HepG2 (cell line): ENCODE measurements around the gene CASP3. TPM values are rescaled to one million over a fixed set of nuclear protein-coding genes. Genes with fewer than 3 reads are reported as not detected.

Experiments used
- ATAC-seq: fragments of 200-7000 bp; cut with Tn5 transposase; 3 replicates; pipeline ENCODE4 v1.9.1; 2020; ENCODE audit warnings: mild to moderate bottlenecking, moderate library complexity
- BruUV-seq: library from RNA; stranded (reverse); fragments of 400-500 nt; replicated peaks from 2 replicates; lab custom pipeline; 2021; lab: Mats Ljungman, UMichigan
- CTCF ChIA-PET: fragments of 300-600 bp; formaldehyde crosslinking; extraction: SDS; loops from one replicate; lab custom pipeline; 2021; ENCODE audit warnings: low total read pairs, inconsistent platforms, low intra/inter-chr PET ratio; lab: Yijun Ruan, JAX
- POLR2A ChIA-PET: fragments of 350-600 bp; sonication (Branson Sonifier 250); formaldehyde crosslinking; loops from one replicate; lab custom pipeline; 2020; ENCODE audit warnings: antibody characterized with exemption, inconsistent platforms; lab: Yijun Ruan, JAX
- DNase-seq: peaks from one replicate; pipeline ENCODE4 v3.0.0-alpha.2; 2015; ENCODE audit warnings: low spot score
- FAIRE-seq: peaks from 3 replicates; lab custom pipeline; 2011; peaks lifted over from hg19 to GRCh38; lab: Jason Lieb, UNC
- H2AFZ ChIP-seq: one replicate; pipeline ENCODE4 v1.6.1; 2011; ENCODE audit warnings: low read length, inconsistent platforms
- H3K27ac ChIP-seq: fragments of 300-600 bp; 3 replicates; pipeline ENCODE4 v1.8.0; 2011; ENCODE audit warnings: mixed run types, mild to moderate bottlenecking, mixed read lengths, low read length, inconsistent platforms; ENCODE audit not compliant: insufficient read depth; ENCODE audit errors: extremely low read length
- H3K27me3 ChIP-seq, 2 experiments: fragments of 200-600 bp in 1 of 2; 2 replicates in 1 of 2; 3 replicates in 1 of 2; pipeline versions ENCODE4 v1.6.0 to v1.8.0; 2011; ENCODE audit warnings: low read length in 2 of 2, mild to moderate bottlenecking in 2 of 2, moderate library complexity in 2 of 2, inconsistent platforms in 1 of 2; ENCODE audit not compliant: insufficient read depth in 2 of 2, control insufficient read depth in 1 of 2
- H3K36me3 ChIP-seq, 2 experiments: fragments of 200-600 bp in 1 of 2; replicated peaks in 1 of 2; 2 replicates in 1 of 2; 3 replicates in 1 of 2; pipeline versions ENCODE4 v1.5.1 to v1.8.0; 2011; ENCODE audit warnings: low read length in 2 of 2, inconsistent platforms in 1 of 2; ENCODE audit not compliant: insufficient read depth in 2 of 2, control insufficient read depth in 1 of 2
- H3K4me1 ChIP-seq: 2 replicates; pipeline ENCODE4 v1.5.1; 2012; ENCODE audit warnings: low read length, inconsistent platforms; ENCODE audit not compliant: insufficient read depth
- H3K4me2 ChIP-seq: 2 replicates; pipeline ENCODE4 v1.6.0; 2011; ENCODE audit warnings: low read depth, low read length, inconsistent platforms
- H3K4me3 ChIP-seq, 3 experiments: fragments of 200-600 bp in 1 of 3; sonication (generic), shearing (Covaris generic) in 1 of 3; replicated peaks in 1 of 3; 2 replicates each; pipeline ENCODE4 v1.5.1; 2011 to 2016; ENCODE audit warnings: low read length in 3 of 3, inconsistent platforms in 2 of 3, low read depth in 2 of 3, mild to moderate bottlenecking in 2 of 3, control low read depth in 1 of 3, mixed read lengths in 1 of 3; ENCODE audit not compliant: insufficient read depth in 1 of 3
- H3K79me2 ChIP-seq: one replicate; pipeline ENCODE4 v1.6.1; 2011; ENCODE audit warnings: low read length, inconsistent platforms; ENCODE audit not compliant: insufficient read depth
- H3K9ac ChIP-seq: 2 replicates; pipeline ENCODE4 v1.6.0; 2011; ENCODE audit warnings: mild to moderate bottlenecking, low read depth, low read length, inconsistent platforms; ENCODE audit not compliant: insufficient read depth
- H3K9me3 ChIP-seq: 2 replicates; pipeline ENCODE4 v1.5.1; 2012; ENCODE audit warnings: mild to moderate bottlenecking, low read length
- H4K20me1 ChIP-seq: 2 replicates; pipeline ENCODE4 v1.6.0; 2011; ENCODE audit warnings: inconsistent platforms, mild to moderate bottlenecking, low read length, moderate library complexity; ENCODE audit not compliant: insufficient read depth
- GABPB1 ChIP-seq: IDR thresholded peaks from 2 replicates; pipeline ENCODE4 v1.6.1; 2016; ENCODE audit warnings: mild to moderate bottlenecking, missing genetic modification reagents, moderate library complexity, missing compliant biosample characterization
- MIER3 ChIP-seq: IDR thresholded peaks from 2 replicates; pipeline ENCODE4 v1.6.1; 2016; ENCODE audit warnings: missing compliant biosample characterization, borderline replicate concordance
- NFYC ChIP-seq: IDR thresholded peaks from 2 replicates; pipeline ENCODE4 v1.6.1; 2016; ENCODE audit warnings: missing genetic modification reagents, missing compliant biosample characterization
- RFX3 ChIP-seq: IDR thresholded peaks from 2 replicates; pipeline ENCODE4 v1.6.1; 2016; ENCODE audit warnings: missing biosample characterization, missing genetic modification reagents
- TOPORS ChIP-seq: sonication (generic); formaldehyde crosslinking; IDR thresholded peaks from 2 replicates; pipeline ENCODE4 v1.8.0; 2023; ENCODE audit warnings: mild to moderate bottlenecking, missing genetic modification reagents
- ZNF24 ChIP-seq: fragments of 450-650 bp; IDR thresholded peaks from 2 replicates; pipeline ENCODE4 v1.6.1; 2017; ENCODE audit warnings: antibody characterized with exemption, mild to moderate bottlenecking
- WGBS: methylation state at CpG from one replicate; pipeline ENCODE4 v1.1.6; 2017; ENCODE audit warnings: low lambda C conversion rate; 5-methylcytosine and 5-hydroxymethylcytosine counted together
- in situ Hi-C: cut with HindIII; loops from 2 replicates; pipeline ENCODE4 v1.10.0; 2017; ENCODE audit warnings: low pct_unique_long_range_greater_than_20kb; ENCODE audit not compliant: extremely low pct_ligation_motif_present
- intact Hi-C: fragments of 100-400 bp; cut with micrococcal nuclease; formaldehyde crosslinking; loops from one replicate; pipeline ENCODE4 v1.10.0; 2022; ENCODE audit not compliant: unreplicated experiment
- polyA plus RNA-seq, 8 experiments: library from polyadenylated mRNA; depleted of rRNA in 3 of 8; stranded (reverse) in 7 of 8; unstranded in 1 of 8; fragments of >200 nt; fragmentation: Illumina TruSeq in 4 of 8; extraction: Trizol in 4 of 8; gene quantifications; 2 replicates each; pipeline versions ENCODE4 v1.2.1 to v1.2.3, GENCODE V29; 2011 to 2016; ENCODE audit warnings: low read depth in 4 of 8, missing spikeins in 1 of 8, mixed read lengths in 1 of 8; ENCODE audit not compliant: insufficient read depth in 1 of 8
- total RNA-seq, 5 experiments: library from RNA; depleted of rRNA; stranded (reverse); fragments of >200 nt; fragmentation: Illumina TruSeq; extraction: Trizol; gene quantifications; 2 replicates each; pipeline ENCODE4 v1.2.3, GENCODE V29; 2016; ENCODE audit warnings: low read depth in 1 of 5
- TF ChIP-seq, protein P1 (sequence below): sonication (generic); formaldehyde crosslinking; IDR thresholded peaks from 2 replicates; pipeline ENCODE4 v1.4.0; 2020; ENCODE audit warnings: missing genetic modification reagents, borderline replicate concordance
- TF ChIP-seq, protein P2 (sequence below): sonication (generic); formaldehyde crosslinking; IDR thresholded peaks from 2 replicates; pipeline ENCODE4 v1.4.0; 2020; ENCODE audit warnings: missing genetic modification reagents
- TF ChIP-seq, protein P3 (sequence below), 2 experiments: sonication (generic) in 1 of 2; formaldehyde crosslinking in 1 of 2; IDR thresholded peaks; 2 replicates each; pipeline versions ENCODE4 v1.4.0 to v1.6.1; 2018 to 2020; ENCODE audit warnings: missing genetic modification reagents in 2 of 2, borderline replicate concordance in 1 of 2, low read depth in 1 of 2, mild to moderate bottlenecking in 1 of 2, missing biosample characterization in 1 of 2
- TF ChIP-seq, protein P4 (sequence below): sonication (generic); formaldehyde crosslinking; IDR thresholded peaks from 2 replicates; pipeline ENCODE4 v1.8.0; 2022; ENCODE audit warnings: missing genetic modification reagents, mild to moderate bottlenecking, moderate library complexity, borderline replicate concordance

The CASP3 gene
- total and polyA plus RNA-seq, 2 of the 13 experiments (the other 11 are each of a cell fraction or from before 2014, with no cell fraction given): 26.0 to 77.8 TPM

DNA sequence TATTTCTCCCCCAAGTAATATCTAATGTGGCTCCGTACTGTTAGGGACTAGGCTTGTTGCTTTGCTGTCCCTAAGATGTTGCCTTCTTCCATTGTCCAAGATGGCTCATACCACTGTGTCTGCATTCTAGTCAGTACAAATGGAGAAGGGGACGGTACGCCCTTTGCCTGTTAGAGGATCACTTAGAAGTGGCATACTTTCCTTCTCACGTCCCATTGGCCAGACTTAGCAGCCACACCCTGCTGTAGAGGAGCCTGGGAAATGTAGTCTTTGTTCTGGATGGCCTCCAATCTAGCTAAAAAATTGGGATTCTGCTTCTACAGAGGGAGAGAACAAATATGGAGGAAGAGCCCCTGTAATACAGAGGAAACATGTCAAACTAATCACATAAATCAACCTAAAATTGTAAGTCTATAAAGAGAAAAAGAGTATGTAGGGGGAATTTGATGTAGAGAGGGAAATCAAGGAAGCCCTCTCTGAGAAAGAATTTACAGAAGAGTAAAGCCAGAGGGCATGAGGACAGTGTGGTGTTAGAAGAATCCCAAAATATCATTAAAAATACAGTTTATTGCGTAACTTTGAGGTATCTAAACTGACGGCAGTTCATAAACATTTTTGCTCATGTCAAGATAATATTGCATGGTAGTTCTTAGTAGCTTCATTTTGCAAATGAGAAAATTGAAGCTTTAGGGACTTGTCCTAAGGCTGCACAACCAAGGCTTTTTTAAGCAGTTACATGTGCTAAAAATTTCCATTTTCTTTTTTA is 15.4 kb upstream of the CASP3 start (continued):
- peak; percentile 44; the same call in 1 of the 2 replicates for TF ChIP-seq NFYC (CRISPR knock-in tag)
- TF ChIP-seq RFX3 (CRISPR knock-in tag): no peak
- TF ChIP-seq, protein P1, sequence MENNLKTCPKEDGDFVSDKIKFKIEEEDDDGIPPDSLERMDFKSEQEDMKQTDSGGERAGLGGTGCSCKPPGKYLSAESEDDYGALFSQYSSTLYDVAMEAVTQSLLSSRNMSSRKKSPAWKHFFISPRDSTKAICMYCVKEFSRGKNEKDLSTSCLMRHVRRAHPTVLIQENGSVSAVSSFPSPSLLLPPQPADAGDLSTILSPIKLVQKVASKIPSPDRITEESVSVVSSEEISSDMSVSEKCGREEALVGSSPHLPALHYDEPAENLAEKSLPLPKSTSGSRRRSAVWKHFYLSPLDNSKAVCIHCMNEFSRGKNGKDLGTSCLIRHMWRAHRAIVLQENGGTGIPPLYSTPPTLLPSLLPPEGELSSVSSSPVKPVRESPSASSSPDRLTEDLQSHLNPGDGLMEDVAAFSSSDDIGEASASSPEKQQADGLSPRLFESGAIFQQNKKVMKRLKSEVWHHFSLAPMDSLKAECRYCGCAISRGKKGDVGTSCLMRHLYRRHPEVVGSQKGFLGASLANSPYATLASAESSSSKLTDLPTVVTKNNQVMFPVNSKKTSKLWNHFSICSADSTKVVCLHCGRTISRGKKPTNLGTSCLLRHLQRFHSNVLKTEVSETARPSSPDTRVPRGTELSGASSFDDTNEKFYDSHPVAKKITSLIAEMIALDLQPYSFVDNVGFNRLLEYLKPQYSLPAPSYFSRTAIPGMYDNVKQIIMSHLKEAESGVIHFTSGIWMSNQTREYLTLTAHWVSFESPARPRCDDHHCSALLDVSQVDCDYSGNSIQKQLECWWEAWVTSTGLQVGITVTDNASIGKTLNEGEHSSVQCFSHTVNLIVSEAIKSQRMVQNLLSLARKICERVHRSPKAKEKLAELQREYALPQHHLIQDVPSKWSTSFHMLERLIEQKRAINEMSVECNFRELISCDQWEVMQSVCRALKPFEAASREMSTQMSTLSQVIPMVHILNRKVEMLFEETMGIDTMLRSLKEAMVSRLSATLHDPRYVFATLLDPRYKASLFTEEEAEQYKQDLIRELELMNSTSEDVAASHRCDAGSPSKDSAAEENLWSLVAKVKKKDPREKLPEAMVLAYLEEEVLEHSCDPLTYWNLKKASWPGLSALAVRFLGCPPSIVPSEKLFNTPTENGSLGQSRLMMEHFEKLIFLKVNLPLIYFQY (CRISPR knock-in tag): no peak
- no peak for TF ChIP-seq GABPB1 (CRISPR knock-in tag)
- TF ChIP-seq, protein P2, sequence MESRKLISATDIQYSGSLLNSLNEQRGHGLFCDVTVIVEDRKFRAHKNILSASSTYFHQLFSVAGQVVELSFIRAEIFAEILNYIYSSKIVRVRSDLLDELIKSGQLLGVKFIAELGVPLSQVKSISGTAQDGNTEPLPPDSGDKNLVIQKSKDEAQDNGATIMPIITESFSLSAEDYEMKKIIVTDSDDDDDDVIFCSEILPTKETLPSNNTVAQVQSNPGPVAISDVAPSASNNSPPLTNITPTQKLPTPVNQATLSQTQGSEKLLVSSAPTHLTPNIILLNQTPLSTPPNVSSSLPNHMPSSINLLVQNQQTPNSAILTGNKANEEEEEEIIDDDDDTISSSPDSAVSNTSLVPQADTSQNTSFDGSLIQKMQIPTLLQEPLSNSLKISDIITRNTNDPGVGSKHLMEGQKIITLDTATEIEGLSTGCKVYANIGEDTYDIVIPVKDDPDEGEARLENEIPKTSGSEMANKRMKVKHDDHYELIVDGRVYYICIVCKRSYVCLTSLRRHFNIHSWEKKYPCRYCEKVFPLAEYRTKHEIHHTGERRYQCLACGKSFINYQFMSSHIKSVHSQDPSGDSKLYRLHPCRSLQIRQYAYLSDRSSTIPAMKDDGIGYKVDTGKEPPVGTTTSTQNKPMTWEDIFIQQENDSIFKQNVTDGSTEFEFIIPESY (CRISPR knock-in tag): no peak

DNA sequence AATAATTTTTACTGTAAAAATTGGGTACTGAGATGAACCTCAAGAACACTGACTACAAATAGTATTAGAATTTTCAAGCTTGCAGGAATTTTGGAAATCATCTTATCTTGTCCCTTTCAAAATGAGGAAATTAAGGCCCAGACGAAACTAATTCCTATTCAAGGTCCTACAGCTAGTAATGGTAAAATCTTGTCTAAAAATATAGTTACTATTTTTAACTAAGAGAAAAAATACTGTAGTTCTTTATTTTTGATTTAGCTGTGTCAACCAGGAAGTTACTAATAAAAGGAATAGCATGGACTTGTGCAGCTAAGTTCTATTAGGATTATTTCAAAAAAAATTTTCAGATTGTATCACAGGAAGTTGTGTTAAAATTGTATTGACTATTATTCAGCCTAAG is 13.0 kb upstream of the CASP3 start:
- Histone ChIP-seq H3K36me3 (peaks cover 0 to 1% of the 10 kb centered on the region in 2 experiments; a peak in 3 of 5 replicates), H3K9ac (no peak overlapping the region), H4K20me1 (no peaks in the 10 kb centered on the region), H3K9me3 (no peaks in the 10 kb centered on the region), H2AFZ (no peak overlapping the region), H3K79me2 (no peaks in the 10 kb centered on the region), H3K27ac (no peak overlapping the region), H3K27me3 (no peaks in the 10 kb centered on the region), H3K4me2 (no peak overlapping the region), H3K4me1 (no peaks in the 10 kb centered on the region), H3K4me3 (no peak overlapping the region)
- in situ Hi-C loops: no loop called here
- DNase-seq (no peak), FAIRE-seq (no peak), ATAC-seq (no peak)
- no TSS peak for BruUV-seq
- 100% methylated on average over 1 of the region's 1 CpG for WGBS
- CTCF ChIA-PET: no interaction called here
- intact Hi-C loops: no loop called here
- POLR2A ChIA-PET: interaction anchor here (1.7 kb wide), 1 partner anchor 13 kb away, joined by 4 read pairs; the partner anchor contains the start of genes CASP3 and PRIMPOL
- TF ChIP-seq, protein P3, sequence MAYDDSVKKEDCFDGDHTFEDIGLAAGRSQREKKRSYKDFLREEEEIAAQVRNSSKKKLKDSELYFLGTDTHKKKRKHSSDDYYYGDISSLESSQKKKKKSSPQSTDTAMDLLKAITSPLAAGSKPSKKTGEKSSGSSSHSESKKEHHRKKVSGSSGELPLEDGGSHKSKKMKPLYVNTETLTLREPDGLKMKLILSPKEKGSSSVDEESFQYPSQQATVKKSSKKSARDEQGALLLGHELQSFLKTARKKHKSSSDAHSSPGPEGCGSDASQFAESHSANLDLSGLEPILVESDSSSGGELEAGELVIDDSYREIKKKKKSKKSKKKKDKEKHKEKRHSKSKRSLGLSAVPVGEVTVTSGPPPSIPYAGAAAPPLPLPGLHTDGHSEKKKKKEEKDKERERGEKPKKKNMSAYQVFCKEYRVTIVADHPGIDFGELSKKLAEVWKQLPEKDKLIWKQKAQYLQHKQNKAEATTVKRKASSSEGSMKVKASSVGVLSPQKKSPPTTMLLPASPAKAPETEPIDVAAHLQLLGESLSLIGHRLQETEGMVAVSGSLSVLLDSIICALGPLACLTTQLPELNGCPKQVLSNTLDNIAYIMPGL (CRISPR knock-in tag; IDR thresholded peaks at IDR 0.05; ENCODE audit: borderline replicate concordance in 1 of 2, low read depth in 1 of 2): no peak
- TF ChIP-seq ZNF24: no peak
- no peak for TF ChIP-seq MIER3 (CRISPR knock-in tag)
- TF ChIP-seq TOPORS: no peak
- TF ChIP-seq, protein P4, sequence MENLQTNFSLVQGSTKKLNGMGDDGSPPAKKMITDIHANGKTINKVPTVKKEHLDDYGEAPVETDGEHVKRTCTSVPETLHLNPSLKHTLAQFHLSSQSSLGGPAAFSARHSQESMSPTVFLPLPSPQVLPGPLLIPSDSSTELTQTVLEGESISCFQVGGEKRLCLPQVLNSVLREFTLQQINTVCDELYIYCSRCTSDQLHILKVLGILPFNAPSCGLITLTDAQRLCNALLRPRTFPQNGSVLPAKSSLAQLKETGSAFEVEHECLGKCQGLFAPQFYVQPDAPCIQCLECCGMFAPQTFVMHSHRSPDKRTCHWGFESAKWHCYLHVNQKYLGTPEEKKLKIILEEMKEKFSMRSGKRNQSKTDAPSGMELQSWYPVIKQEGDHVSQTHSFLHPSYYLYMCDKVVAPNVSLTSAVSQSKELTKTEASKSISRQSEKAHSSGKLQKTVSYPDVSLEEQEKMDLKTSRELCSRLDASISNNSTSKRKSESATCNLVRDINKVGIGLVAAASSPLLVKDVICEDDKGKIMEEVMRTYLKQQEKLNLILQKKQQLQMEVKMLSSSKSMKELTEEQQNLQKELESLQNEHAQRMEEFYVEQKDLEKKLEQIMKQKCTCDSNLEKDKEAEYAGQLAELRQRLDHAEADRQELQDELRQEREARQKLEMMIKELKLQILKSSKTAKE (CRISPR knock-in tag): no peak
